GM20000 (cell line): ENCODE results near the gene P2RX2.

Experiments used
- DNase-seq: peaks from one replicate; pipeline ENCODE4 v3.0.0; 2012; ENCODE audit warnings: low spot score
- CTCF ChIP-seq: IDR thresholded peaks from 2 replicates; pipeline ENCODE4 v1.5.1; 2012; ENCODE audit warnings: mild to moderate bottlenecking, control low read depth; ENCODE audit errors: extremely low read depth, missing control alignments

P2RX2 gene

GRCh38 chr12:132618683-132619043 lies at the start of gene P2RX2:
P2RX2 (plus strand) TSS chr12:132618776; CDS start chr12:132618817, 41 bp downstream.
- TF ChIP-seq CTCF, result no peak

GRCh38 chr12:132568826-132569480 lies 49.6 kb upstream of the P2RX2 start:
- no peak for TF ChIP-seq CTCF
- DNase-seq, result no peak

More at GRCh38 chr12:132618683-132619043, at the start of gene P2RX2:
- DNase-seq, result no peak

GRCh38 chr12:132569856-132570480 lies 48.6 kb upstream of the P2RX2 start:
- TF ChIP-seq CTCF, result no peak
- no peak for DNase-seq

- no peak for DNase-seq
- TF ChIP-seq CTCF, result no peak
Observed at GRCh38 chr12:132570635-132571034, 47.9 kb upstream of the P2RX2 start.

GRCh38 chr12:132571051-132571450 lies 47.5 kb upstream of the P2RX2 start:
- no peak for TF ChIP-seq CTCF
- DNase-seq, result no peak

GRCh38 chr12:132571598-132571997 lies 47.0 kb upstream of the P2RX2 start:
- TF ChIP-seq CTCF, result no peak
- DNase-seq, result no peak

GRCh38 chr12:132572106-132572505 lies 46.5 kb upstream of the P2RX2 start:
- no peak for TF ChIP-seq CTCF
- DNase-seq, result no peak
